Left colon (tissue), 2 donors: ENCODE data around the gene PRDM16. TPM values are rescaled to one million over a fixed set of nuclear protein-coding genes. Genes with fewer than 3 reads are reported as not detected.

Experiments
- ATAC-seq: fragments of 200-7000 bp; cut with Tn5 transposase; one replicate; pipeline ENCODE4 v1.9.1; 2020; ENCODE audit warnings: mild to moderate bottlenecking, moderate library complexity
- DNase-seq, 2 donors: peaks; one replicate each; pipeline ENCODE4 v3.0.0-alpha.2; 2020
- intact Hi-C, 2 donors: fragments of 100-400 bp; cut with DNase I in 1 of 2; cut with micrococcal nuclease in 1 of 2; formaldehyde crosslinking; loops; one replicate each; pipeline versions ENCODE4 v1.11.2 to v1.14.0; 2022; cut with DNase I, micrococcal nuclease
- total RNA-seq, 2 donors: library from RNA; stranded (reverse); fragmentation: NEBNext Ultra II Directional; extraction: Animal tissue kit (Norgen Biotek cat#: 25700); gene quantifications; one replicate each; pipeline ENCODE4 v1.2.1, GENCODE V29; 2021
- donor health status: DM: no; HTN: no; CAD: no.
- donor health status: DM: yes; HTN: yes; CAD: no.

The PRDM16 gene
- total RNA-seq, 2 donors from 2014 or later = 1.1 to 1.2 TPM

DNA sequence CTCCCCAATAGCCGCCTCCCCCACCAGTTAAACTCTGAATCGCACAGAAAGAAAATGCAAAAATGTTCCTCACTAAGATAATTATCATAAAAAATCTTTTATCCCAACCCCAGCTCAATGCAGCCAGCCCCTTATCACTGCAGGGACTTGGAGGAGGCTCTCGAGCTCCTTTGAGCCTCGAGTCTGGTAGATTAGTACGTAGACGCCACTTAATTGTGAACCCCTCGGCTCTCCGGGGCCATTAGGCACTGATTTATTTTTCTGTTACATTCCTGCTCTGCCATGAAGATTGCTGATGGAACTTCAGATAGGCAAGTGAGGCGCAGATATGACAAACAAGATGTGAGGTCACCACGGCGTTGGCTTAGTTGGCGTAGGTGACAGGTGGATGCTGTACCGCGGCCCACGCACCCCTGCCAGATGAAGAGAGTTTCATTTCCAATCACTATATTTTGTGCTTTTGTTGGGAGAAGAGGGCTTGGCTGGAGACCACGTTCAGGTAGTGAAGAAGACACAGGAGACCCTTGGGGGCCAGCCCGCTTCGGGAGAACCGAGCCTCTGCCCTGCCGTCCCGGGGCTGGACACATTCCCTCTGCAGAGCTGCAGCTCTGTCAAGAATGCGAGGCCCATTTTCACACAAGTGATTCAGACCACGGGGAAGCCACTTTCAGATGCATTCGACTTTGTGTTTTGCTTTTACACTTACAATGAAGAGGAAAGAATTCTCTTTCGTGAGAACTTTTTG, 329.6 kb downstream of the PRDM16 start:
- intact Hi-C loops = no loop called here
- DNase-seq (no peak), ATAC-seq (no peak)

DNA sequence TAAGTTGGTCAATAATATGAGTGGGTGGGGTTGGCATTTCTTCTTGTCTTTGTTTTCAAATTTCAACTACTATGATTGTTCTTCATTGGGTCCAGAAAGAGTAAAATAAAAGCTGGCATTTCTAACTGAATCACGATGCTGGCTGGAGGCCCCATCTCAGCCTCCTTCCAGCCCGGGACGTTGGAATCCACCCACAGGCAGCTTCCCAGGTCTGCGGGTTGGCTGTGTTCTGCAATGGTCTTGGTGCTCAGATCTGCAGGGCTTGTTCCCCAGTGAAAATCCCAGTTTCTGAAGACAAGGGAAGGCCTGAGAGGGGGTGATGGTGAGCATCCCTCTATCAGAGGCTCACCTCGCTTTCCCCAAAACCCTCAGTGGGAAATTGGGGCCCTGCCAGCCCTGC, 330.7 kb downstream of the PRDM16 start:
- intact Hi-C loops = no loop called here
- ATAC-seq = no peak

DNA sequence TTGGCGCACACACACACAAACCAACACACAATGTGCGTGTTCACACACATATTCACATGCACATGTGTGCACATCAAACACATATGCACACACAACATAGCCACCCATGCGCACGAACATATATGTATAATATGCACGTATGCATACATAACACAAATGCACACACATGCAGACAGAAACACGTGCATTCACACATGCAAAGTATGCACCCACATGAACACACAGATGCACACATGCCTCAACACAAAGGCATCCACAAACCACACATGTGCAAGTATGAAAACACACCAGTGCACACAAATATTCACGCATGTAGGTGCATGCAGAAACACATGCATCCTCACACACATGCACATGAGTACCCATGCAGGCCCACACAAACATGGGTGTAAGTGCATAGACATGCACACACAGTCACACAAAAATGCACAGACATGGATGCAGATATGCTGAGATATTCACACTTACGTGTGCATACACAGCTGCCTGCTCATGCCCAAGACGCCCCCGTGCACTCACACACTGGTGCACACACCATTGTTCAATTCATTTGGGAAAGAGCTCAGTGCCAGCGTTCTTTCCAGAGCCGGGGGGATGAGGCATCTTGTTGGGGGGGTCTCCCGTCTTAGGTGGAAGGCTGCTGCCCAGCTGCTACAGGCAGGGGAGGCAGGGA, 332.7 kb downstream of the PRDM16 start:
- DNase-seq = no peak
- intact Hi-C loops = no loop called here
- no peak for ATAC-seq

More for the DNA sequence above, 330.7 kb downstream of the PRDM16 start:
- no peak for DNase-seq

DNA sequence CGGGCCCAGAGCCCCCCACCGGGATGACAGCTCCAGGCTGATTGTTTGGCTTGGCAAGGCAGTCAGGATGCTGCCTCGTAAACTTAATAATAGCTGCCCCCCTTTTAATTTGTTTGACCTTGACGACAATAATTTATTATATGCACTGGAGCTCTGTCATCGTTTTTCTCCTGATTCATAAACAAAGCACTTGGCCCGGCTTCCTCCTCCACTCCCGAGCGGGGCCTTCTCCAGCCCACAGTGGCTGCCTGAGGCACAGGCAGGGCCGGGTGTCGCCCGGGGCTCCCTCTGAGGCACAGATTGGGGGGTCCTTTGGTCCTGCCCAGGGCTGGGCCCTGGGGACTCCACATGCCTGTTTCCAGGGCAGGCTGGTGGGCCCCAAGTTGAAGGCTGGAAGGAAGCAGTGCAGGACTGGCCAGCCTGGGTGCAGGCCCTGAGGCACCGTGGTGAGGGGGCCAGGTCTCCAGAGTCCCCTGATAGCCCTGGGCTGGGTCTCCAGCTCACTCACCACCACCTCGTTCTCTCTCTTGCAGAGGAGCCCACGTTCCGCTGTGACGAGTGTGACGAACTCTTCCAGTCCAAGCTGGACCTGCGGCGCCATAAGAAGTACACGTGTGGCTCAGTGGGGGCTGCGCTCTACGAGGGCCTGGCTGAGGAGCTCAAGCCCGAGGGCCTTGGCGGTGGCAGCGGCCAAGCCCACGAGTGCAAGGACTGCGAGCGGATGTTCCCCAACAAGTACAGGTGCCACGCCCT, 333.4 kb downstream of the PRDM16 start:
- DNase-seq = no peak
- no peak for ATAC-seq
- intact Hi-C loops = no loop called here

DNA sequence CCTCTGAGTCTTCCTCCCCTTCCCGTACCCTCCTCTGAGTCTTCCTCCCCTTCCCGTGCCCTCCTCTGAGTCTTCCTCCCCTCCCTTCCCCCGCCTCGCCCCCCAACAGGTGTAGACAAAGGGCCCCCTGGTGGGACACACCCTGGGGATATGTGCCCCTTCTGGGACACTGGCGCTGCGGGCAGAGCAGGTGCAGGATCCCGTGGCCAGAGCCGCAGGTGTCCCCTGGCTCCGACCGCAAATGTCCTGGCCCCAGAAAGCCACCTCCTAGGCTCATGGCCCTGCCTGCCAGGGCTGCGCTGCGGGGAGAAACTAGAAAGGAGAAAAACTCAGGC, 334.0 kb downstream of the PRDM16 start:
- no peak for DNase-seq
- ATAC-seq = no peak
- intact Hi-C loops = no loop called here

DNA sequence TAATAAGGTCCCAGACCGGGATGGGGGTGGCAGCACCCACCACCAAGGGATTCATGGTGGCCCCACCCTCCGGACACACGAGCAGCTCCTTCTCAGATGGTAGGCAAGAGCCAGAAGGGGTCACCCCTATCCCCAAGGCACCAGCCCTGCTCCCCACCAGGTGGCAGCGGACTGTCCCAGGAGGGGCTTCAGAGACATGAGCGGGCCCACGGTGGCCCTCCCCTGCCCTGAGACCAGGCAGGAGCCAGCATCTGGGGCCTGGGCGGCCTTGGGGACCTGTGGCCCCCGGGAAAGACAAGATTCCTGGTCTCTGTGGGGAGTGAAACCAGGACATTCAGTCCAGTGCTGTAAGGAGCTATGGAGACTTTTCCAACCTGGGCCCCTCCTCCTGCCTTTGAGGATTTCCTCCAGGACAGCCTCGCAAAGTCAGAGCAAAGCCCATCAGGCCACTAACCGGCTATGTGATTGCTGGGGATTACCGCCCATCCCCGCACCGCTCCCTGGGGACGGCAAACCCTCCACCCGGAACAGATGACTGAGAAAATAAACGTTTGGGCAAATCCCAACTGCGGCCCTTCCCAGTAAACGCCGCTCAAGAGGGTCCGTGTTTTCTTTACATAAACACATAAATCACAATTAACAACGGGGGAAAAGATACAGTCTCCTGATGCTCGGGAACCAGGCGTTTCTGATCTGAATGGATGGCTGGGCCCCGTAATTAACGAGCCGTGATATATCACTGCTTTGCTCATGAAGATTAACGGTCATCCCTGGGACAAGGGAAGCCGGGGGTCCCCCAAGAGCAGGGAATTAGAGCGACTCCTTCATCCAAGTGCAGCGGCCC, 334.6 kb downstream of the PRDM16 start:
- intact Hi-C loops = no loop called here
- ATAC-seq (no peak), DNase-seq (no peak)

DNA sequence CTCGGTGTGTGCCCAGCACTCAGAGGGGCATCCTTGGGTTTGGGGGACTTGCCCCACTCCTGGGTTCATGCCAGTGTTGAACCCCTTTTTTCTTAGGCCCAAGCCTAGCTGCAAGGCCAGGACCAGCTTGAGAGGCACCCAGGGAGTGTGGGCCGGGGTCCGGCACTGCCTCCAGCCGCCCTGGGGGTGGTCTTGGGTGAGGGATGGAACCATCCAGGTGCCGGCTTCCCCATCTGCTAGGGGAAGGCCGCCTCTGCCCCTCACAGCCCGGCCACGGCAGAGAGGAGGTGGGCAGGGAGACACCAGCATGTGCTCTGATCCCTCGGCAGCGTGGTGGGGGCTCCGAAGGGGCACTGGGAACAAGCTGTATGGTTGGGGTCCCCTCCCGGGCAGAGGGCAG, 335.3 kb downstream of the PRDM16 start:
- DNase-seq (no peak), ATAC-seq (no peak)
- intact Hi-C loops = no loop called here

DNA sequence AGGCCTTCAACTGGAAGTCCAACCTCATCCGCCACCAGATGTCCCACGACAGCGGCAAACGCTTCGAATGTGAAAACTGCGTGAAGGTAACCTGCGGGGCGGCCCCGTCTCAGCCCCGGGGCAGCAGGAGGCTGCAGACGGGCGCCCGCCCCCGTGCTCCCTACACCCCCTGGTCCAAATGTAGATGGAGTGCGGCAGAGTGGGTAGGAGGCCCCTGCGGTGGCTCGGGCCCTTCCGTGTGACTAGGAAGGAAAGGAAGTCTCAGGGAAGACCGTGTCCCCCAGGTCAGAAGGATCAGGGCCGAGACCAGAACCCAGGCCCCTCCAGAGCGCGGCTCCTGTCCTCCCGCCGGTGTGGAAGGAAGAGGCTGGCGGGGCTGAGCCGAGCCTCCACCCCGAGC, 335.8 kb downstream of the PRDM16 start:
- DNase-seq (no peak), ATAC-seq (no peak)
- intact Hi-C loops = no loop called here

DNA sequence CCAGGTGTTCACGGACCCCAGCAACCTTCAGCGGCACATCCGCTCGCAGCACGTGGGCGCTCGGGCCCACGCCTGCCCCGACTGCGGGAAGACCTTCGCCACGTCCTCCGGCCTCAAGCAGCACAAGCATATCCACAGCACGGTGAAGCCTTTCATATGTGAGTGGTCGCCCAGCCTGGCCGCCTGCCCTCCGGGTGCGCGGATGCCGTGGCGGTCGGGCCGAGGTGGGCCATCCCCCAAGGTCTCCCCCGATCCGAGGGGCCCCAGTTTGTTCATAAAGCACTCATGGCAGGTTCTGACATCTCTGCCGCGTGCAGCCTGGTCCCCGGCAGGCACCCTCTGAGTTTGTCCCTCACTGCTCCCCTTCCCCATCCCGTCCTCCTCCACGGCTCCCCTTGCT, 336.5 kb downstream of the PRDM16 start:
- DNase-seq = no peak
- no peak for ATAC-seq
- intact Hi-C loops = no loop called here

DNA sequence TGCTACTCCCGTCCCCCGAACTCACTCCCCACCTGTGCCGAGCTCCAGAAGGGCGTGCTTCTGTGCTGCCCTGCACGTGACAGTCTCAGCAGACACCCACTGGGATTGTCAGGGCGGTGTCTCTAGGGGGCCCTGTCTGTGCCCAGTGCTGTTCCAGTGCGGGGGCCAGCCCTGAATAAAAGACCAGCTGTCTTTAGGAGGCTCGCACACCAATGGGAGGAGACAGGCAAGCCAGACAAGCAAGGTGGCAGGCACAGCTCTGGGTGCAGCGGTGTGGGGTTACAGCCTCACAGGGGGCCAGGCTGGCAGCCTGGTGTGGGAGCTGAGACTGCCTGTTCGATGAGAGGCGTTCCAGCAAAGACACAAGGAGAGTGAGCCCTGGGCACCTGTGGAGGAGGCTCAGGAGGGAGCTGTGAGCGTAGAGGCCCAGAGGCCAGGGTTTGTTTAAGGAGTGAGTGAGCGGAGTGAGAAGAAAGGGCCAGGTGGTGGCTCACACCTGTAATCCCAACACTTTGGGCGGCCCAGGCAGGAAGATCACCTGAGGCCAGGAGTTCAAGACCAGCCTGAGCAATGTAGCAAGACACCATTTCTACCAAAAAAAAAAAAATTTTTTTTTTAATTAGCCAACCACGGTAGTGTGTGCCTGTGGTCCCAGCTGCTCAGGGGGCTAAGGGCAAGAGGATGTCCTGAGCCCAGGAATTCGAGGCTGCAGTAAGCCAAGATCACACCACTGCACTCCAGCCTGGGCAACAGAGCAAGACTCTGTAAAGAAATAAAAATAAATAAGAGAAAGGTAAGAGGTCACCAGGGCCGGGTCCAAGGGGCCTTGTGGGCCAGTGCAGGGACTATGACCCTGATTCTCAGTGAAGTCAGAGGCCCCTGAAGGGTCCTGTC, 337.2 kb downstream of the PRDM16 start:
- DNase-seq (no peak), ATAC-seq (no peak)
- intact Hi-C loops = no loop called here

DNA sequence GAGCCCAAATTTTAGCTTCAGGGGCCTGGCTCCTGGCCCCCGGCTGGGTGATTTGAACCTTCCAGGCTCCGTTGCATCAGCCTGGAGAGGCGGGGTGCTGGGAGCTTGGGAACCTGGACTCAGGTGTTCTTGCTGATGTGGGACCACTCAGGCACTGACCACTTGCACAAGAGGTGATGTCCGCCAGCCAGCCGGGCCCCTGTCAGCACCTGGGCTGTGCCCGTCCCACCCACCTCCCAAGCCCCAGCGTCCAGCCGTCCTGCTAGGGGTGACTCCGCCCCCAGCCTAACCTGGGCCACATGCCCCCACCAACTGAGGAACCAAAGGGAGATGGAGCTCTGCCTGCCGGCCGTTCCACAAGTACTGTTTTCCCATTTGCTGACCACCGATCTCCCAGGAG, 338.0 kb downstream of the PRDM16 start:
- intact Hi-C loops = no loop called here
- ATAC-seq (no peak), DNase-seq (no peak)

DNA sequence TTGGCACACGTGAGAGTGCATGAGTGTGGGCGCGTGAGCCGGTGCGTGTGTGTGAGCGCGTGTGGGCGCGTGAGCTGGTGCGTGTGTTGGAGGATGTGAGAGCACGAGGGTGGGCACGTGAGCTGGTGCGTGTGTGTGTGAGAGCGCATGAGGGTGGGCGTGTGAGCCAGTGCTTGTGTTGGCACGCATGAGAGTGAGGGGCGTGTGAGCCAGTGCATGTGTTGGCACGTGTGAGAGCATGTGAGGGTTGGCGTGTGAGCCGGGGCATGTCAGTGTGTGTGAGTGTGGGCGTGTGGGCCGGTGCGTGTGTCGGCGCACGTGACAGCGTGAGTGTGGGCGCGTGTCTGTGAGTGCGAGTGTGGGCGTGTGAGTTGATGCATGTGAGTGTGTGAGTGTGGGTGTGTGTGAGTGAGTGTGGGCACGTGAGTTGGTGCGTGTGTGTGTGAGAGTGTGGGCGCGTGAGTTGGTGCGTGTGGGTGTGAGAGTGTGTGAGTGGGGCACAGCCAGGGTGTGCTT, 339.8 kb downstream of the PRDM16 start:
- ATAC-seq = no peak
- intact Hi-C loops = no loop called here

DNA sequence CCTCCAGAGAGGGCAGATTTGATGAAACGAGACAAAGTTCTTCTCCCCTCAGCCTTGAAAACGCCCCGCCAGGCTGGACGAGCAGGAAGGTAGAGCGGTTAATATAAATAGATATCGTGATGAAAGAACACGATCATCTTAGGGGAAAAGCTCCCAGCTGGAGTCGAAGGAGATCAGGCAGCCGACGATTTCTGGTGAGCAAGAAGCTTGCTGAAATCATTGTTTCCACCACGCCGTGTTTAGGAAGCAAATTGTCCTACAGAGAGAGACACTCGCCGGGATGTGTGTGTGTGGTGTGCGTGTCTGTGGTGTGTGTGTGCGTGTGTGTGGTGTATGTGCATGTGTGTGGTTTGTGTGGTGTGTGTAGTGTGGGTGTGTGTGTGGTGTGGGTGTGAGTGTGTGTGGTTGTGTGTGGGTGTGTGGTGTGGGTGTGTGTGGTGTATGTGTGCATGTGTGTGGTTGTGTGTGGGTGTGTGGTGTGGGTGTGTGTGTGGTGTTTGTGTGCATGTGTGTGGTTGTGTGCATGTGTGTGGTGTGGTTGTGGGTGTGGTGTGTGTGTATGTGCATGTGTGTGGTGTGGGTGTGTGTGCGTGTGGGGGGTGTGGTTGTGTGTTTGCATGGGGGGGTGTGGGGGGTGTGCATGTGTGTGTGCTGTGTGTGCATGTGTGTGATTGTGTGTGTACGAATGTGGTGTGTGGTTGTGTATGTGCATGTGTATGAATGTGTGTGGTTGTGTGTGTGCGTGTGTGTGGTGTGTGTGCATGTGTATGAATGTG, 340.6 kb downstream of the PRDM16 start:
- ATAC-seq (no peak), DNase-seq (no peak)
- intact Hi-C loops = no loop called here

More for the DNA sequence above, 339.8 kb downstream of the PRDM16 start:
- DNase-seq = no peak

DNA sequence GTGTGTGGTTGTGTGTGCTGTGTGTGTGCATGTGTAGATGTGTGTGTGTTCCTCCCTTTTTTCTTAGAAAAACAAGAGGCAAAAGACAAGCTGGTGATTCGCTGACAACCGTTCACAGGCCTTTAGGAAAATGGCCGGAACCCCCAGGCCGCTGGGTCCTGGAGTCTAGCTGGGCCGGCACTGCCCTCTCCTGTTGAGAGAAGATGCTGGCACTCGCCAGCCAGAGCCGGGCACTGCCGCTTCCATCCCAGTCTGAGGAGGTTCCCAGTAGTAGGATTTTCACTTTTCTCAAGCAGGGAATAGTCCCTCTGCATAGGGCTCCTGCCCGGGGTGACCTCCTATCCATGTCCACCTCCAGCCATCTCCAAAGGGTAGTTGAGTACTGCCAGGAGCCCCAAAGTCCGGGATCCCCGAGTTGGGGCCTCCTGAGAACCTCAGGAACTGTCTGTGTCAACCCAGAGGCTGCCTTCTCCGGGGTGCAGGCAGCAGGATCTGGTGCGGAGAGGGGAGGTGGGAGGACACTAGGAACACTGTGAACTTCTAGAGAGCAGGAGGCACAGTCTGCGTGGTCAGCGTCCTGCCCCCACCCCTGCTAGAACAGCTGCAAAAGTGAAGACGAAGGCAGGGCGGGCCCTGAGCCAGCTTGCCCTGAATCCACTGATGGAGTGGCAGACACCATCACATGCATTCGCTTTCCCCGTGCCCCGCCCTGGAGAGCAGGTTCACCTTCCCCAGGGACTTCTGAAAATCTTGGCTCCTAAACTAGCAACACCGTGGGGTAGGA, 341.3 kb downstream of the PRDM16 start:
- peak; percentile 93 for ATAC-seq
- peak in 1 of 2 donors; percentile 61 for DNase-seq
- intact Hi-C loops = no loop called here

DNA sequence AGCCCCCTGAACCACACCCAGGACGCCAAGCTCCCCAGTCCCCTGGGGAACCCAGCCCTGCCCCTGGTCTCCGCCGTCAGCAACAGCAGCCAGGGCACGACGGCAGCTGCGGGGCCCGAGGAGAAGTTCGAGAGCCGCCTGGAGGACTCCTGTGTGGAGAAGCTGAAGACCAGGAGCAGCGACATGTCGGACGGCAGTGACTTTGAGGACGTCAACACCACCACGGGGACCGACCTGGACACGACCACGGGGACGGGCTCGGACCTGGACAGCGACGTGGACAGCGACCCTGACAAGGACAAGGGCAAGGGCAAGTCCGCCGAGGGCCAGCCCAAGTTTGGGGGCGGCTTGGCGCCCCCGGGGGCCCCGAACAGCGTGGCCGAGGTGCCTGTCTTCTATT, 342.8 kb downstream of the PRDM16 start:
- DNase-seq (no peak), ATAC-seq (no peak)
- intact Hi-C loops = no loop called here

DNA sequence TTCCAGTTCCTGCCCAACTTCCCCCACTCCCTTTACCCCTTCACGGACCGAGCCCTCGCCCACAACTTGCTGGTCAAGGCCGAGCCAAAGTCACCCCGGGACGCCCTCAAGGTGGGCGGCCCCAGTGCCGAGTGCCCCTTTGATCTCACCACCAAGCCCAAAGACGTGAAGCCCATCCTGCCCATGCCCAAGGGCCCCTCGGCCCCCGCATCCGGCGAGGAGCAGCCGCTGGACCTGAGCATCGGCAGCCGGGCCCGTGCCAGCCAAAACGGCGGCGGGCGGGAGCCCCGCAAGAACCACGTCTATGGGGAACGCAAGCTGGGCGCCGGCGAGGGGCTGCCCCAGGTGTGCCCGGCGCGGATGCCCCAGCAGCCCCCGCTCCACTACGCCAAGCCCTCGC, 343.4 kb downstream of the PRDM16 start:
- intact Hi-C loops = no loop called here
- no peak for DNase-seq
- ATAC-seq = no peak
